Endometrium (tissue), 2 donors: ENCODE results near the gene RAX.

ENCODE experiments used
- FAIRE-seq: peaks from 2 replicates; lab custom pipeline; 2012; peaks lifted over from hg19 to GRCh38; lab: Jason Lieb, UNC
- donor health status: control.
- donor health status: control.

RAX gene

GRCh38 chr18:59272891-59273758, at the start of gene RAX:
Gene RAX, minus strand, starts transcription at chr18:59273454. Its CDS starts 248 bp downstream, at chr18:59273206.
- no peak for FAIRE-seq

GRCh38 chr18:59318460-59319050, 45.3 kb upstream of the RAX start, which contains the start of gene CPLX4:
Gene CPLX4, minus strand, starts transcription at chr18:59318649. Its CDS starts 187 bp downstream, at chr18:59318462.
- no peak for FAIRE-seq

- no peak for FAIRE-seq
These were observed 38.4 kb upstream of the RAX start for GRCh38 chr18:59311631-59312030.

- FAIRE-seq = no peak
These were observed 35.6 kb upstream of the RAX start for GRCh38 chr18:59308938-59309260.

- no peak for FAIRE-seq
These were observed 35.1 kb upstream of the RAX start for GRCh38 chr18:59308248-59308937.

GRCh38 chr18:59306640-59307039, 33.4 kb upstream of the RAX start:
- no peak for FAIRE-seq

GRCh38 chr18:59305295-59305694, 32.0 kb upstream of the RAX start:
- FAIRE-seq = no peak

- no peak for FAIRE-seq
These were observed 30.5 kb upstream of the RAX start for GRCh38 chr18:59303656-59304195.

- no peak for FAIRE-seq
These were observed 29.8 kb upstream of the RAX start for GRCh38 chr18:59303006-59303405.

GRCh38 chr18:59301929-59302328, 28.7 kb upstream of the RAX start:
- FAIRE-seq = no peak

GRCh38 chr18:59300676-59301285, 27.5 kb upstream of the RAX start:
- FAIRE-seq = no peak

- no peak for FAIRE-seq
These were observed 25.6 kb upstream of the RAX start for GRCh38 chr18:59298871-59299270.

- FAIRE-seq = no peak
These were observed 20.1 kb upstream of the RAX start for GRCh38 chr18:59293317-59293716.

- no peak for FAIRE-seq
These were observed 13.1 kb upstream of the RAX start for GRCh38 chr18:59286341-59286740.

- no peak for FAIRE-seq
These were observed 9.1 kb upstream of the RAX start for GRCh38 chr18:59282341-59282740.

GRCh38 chr18:59279722-59280121, 6.5 kb upstream of the RAX start:
- FAIRE-seq = no peak

- FAIRE-seq = no peak
These were observed 5.9 kb upstream of the RAX start for GRCh38 chr18:59279193-59279592.

- FAIRE-seq = no peak
These were observed 5.5 kb upstream of the RAX start for GRCh38 chr18:59278793-59279192.

GRCh38 chr18:59276047-59276446, 2.8 kb upstream of the RAX start:
- FAIRE-seq = no peak

- no peak for FAIRE-seq
These were observed 2.2 kb upstream of the RAX start for GRCh38 chr18:59275406-59275949.

- FAIRE-seq = no peak
These were observed 1.3 kb upstream of the RAX start for GRCh38 chr18:59274533-59274928.
